ENCODE results near the gene CXCL13. TPM values are rescaled to one million over a fixed set of nuclear protein-coding genes. Genes with fewer than 3 reads are reported as not detected.
A peak's percentile ranks its signal among the peaks of the same experiment; 100 is the strongest.

Gene CXCL13
- total and polyA plus RNA-seq, 2 of the 13 experiments (the other 11 are each of a cell fraction or from before 2014, with no cell fraction given) = not detected

DNA sequence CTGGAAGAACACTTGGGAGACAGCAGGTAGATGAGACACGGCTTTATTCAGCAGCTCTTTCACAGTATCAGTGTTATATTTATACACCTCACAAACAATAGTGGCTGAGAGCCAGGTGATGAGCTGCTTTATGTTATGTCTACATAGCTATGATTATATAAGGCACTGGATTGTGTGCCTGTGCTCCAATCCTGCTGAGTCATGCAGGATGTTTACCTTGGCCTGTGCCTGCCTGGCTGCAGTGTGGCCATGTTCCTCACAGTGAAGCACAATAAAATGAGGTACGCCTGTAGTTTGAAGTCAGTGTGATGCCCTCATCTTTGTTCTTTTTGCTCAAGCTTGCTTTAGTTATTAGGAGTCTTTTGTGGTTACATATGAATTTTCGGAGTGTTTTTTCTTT, 31.3 kb downstream of the CXCL13 start (continued):
- TF ChIP-seq ZC3H13 (CRISPR knock-in tag; IDR thresholded peaks at IDR 0.05) (no peak), YEATS4 (CRISPR knock-in tag; IDR thresholded peaks at IDR 0.05; ENCODE audit: borderline replicate concordance) (no peak), RBFOX2 (IDR thresholded peaks at IDR 0.05; ENCODE audit: low read depth, low read length) (no peak), RFX3 (CRISPR knock-in tag; IDR thresholded peaks at IDR 0.05) (no peak), ZNF230 (CRISPR knock-in tag; IDR thresholded peaks at IDR 0.05) (no peak), ZNF510 (CRISPR knock-in tag; IDR thresholded peaks at IDR 0.05; ENCODE audit: low read depth) (no peak), ZNF282 (IDR thresholded peaks at IDR 0.05; ENCODE audit: partially characterized antibody) (no peak), HMG20B (CRISPR knock-in tag; conservative IDR thresholded peaks at IDR 0.05) (0 out of 2 replicates have a peak, but pooled peaks have one; percentile 27), NPAS2 (CRISPR knock-in tag; IDR thresholded peaks at IDR 0.05; ENCODE audit: borderline replicate concordance) (no peak), SNRNP70 (IDR thresholded peaks at IDR 0.05; ENCODE audit: low read depth, low read length) (no peak)
- TF ChIP-seq, protein P1, sequence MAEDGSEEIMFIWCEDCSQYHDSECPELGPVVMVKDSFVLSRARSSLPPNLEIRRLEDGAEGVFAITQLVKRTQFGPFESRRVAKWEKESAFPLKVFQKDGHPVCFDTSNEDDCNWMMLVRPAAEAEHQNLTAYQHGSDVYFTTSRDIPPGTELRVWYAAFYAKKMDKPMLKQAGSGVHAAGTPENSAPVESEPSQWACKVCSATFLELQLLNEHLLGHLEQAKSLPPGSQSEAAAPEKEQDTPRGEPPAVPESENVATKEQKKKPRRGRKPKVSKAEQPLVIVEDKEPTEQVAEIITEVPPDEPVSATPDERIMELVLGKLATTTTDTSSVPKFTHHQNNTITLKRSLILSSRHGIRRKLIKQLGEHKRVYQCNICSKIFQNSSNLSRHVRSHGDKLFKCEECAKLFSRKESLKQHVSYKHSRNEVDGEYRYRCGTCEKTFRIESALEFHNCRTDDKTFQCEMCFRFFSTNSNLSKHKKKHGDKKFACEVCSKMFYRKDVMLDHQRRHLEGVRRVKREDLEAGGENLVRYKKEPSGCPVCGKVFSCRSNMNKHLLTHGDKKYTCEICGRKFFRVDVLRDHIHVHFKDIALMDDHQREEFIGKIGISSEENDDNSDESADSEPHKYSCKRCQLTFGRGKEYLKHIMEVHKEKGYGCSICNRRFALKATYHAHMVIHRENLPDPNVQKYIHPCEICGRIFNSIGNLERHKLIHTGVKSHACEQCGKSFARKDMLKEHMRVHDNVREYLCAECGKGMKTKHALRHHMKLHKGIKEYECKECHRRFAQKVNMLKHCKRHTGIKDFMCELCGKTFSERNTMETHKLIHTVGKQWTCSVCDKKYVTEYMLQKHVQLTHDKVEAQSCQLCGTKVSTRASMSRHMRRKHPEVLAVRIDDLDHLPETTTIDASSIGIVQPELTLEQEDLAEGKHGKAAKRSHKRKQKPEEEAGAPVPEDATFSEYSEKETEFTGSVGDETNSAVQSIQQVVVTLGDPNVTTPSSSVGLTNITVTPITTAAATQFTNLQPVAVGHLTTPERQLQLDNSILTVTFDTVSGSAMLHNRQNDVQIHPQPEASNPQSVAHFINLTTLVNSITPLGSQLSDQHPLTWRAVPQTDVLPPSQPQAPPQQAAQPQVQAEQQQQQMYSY (CRISPR knock-in tag; IDR thresholded peaks at IDR 0.05) = no peak
- TF ChIP-seq, protein P2, sequence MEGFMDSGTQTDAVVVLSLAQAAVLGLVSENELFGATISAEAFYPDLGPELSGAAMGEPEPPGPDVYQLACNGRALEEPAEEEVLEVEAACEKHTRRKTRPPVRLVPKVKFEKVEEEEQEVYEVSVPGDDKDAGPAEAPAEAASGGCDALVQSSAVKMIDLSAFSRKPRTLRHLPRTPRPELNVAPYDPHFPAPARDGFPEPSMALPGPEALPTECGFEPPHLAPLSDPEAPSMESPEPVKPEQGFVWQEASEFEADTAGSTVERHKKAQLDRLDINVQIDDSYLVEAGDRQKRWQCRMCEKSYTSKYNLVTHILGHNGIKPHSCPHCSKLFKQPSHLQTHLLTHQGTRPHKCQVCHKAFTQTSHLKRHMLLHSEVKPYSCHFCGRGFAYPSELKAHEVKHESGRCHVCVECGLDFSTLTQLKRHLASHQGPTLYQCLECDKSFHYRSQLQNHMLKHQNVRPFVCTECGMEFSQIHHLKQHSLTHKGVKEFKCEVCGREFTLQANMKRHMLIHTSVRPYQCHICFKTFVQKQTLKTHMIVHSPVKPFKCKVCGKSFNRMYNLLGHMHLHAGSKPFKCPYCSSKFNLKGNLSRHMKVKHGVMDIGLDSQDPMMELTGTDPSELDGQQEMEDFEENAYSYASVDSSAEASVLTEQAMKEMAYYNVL (CRISPR knock-in tag; IDR thresholded peaks at IDR 0.05; ENCODE audit: borderline replicate concordance) = no peak
- TF ChIP-seq, protein P3, sequence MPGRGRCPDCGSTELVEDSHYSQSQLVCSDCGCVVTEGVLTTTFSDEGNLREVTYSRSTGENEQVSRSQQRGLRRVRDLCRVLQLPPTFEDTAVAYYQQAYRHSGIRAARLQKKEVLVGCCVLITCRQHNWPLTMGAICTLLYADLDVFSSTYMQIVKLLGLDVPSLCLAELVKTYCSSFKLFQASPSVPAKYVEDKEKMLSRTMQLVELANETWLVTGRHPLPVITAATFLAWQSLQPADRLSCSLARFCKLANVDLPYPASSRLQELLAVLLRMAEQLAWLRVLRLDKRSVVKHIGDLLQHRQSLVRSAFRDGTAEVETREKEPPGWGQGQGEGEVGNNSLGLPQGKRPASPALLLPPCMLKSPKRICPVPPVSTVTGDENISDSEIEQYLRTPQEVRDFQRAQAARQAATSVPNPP (CRISPR knock-in tag; IDR thresholded peaks at IDR 0.05) = no peak
- TF ChIP-seq, protein P4, sequence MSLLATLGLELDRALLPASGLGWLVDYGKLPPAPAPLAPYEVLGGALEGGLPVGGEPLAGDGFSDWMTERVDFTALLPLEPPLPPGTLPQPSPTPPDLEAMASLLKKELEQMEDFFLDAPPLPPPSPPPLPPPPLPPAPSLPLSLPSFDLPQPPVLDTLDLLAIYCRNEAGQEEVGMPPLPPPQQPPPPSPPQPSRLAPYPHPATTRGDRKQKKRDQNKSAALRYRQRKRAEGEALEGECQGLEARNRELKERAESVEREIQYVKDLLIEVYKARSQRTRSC (CRISPR knock-in tag; IDR thresholded peaks at IDR 0.05; ENCODE audit: low read depth) = no peak
